Caco-2 (cell line): ENCODE data around the gene KIR2DL1. TPM values are rescaled to one million over a fixed set of nuclear protein-coding genes. Genes with fewer than 3 reads are reported as not detected.
"Not testable (repeated sequence)": the region's sequence is repeated elsewhere in the genome, so short reads cannot be mapped to it uniquely, and the experiment has no call there.

Experiments
- BruUV-seq: library from RNA; stranded (reverse); fragments of 400-500 nt; replicated peaks from 2 replicates; lab custom pipeline; 2021; lab: Mats Ljungman, UMichigan
- CTCF ChIA-PET: fragments of 300-600 bp; sonication (Branson Sonifier 250); formaldehyde crosslinking; loops from one replicate; lab custom pipeline; 2022; ENCODE audit warnings: antibody characterized with exemption; lab: Charles Lee
- POLR2A ChIA-PET: fragments of 300-600 bp; sonication (Branson Sonifier 250); formaldehyde crosslinking; loops from one replicate; lab custom pipeline; 2022; ENCODE audit warnings: antibody characterized with exemption; lab: Charles Lee
- DNase-seq, 2 experiments: peaks; one replicate each; pipeline versions ENCODE4 v3.0.0 to v3.0.0-alpha.2; 2020 to 2022
- H3K27me3 ChIP-seq: replicated peaks from 2 replicates; pipeline ENCODE4 v1.6.0; 2011; ENCODE audit warnings: low read length; ENCODE audit not compliant: control insufficient read depth, insufficient read depth
- H3K36me3 ChIP-seq: 2 replicates; pipeline ENCODE4 v1.5.1; 2011; ENCODE audit warnings: low read length; ENCODE audit not compliant: control insufficient read depth, insufficient read depth
- H3K4me1 ChIP-seq: fragments of 250-450 bp; sonication (Bioruptor Pico); 2 replicates; pipeline ENCODE4 v1.5.1; 2020; ENCODE audit warnings: mild to moderate bottlenecking
- H3K4me3 ChIP-seq: 2 replicates; pipeline ENCODE4 v1.5.1; 2011; ENCODE audit warnings: low read depth, mild to moderate bottlenecking, control low read depth, low read length
- H3K9me3 ChIP-seq: fragments of 250-450 bp; sonication (Bioruptor Pico); 2 replicates; pipeline ENCODE4 v1.5.1; 2020; ENCODE audit warnings: mild to moderate bottlenecking, moderate library complexity
- H3K27ac Mint-ChIP-seq: one replicate; pipeline ENCODE4 v1.8.0; 2022; ENCODE audit warnings: mixed read lengths; ENCODE audit not compliant: unreplicated experiment
- H3K27me3 Mint-ChIP-seq: one replicate; pipeline ENCODE4 v1.8.0; 2022; ENCODE audit warnings: mixed read lengths; ENCODE audit not compliant: insufficient read depth, unreplicated experiment
- H3K36me3 Mint-ChIP-seq: one replicate; pipeline ENCODE4 v1.8.0; 2022; ENCODE audit warnings: mild to moderate bottlenecking, mixed read lengths; ENCODE audit not compliant: insufficient read depth, unreplicated experiment
- H3K4me1 Mint-ChIP-seq: one replicate; pipeline ENCODE4 v1.8.0; 2022; ENCODE audit warnings: low read depth, mixed read lengths; ENCODE audit not compliant: unreplicated experiment
- H3K4me3 Mint-ChIP-seq: one replicate; pipeline ENCODE4 v1.8.0; 2022; ENCODE audit warnings: mild to moderate bottlenecking, moderate library complexity, mixed read lengths; ENCODE audit not compliant: unreplicated experiment
- H3K9me3 Mint-ChIP-seq: one replicate; pipeline ENCODE4 v1.8.0; 2022; ENCODE audit warnings: mixed read lengths; ENCODE audit not compliant: unreplicated experiment
- intact Hi-C: fragments of 100-400 bp; cut with micrococcal nuclease; formaldehyde crosslinking; loops from one replicate; pipeline ENCODE4 v1.10.0; 2022; ENCODE audit not compliant: unreplicated experiment
- total RNA-seq: library from RNA; stranded (reverse); gene quantifications from 2 replicates; pipeline ENCODE4 v1.2.3, GENCODE V29; 2022

The KIR2DL1 gene
- total RNA-seq, 1 experiment from 2014 or later, result not detected

GRCh38 chr19:54771018-54771960 lies 1.7 kb downstream of the KIR2DL1 start:
- CTCF ChIA-PET, H3K4me1 ChIP-seq, H3K9me3 Mint-ChIP-seq, H3K4me3 ChIP-seq, DNase-seq, H3K36me3 ChIP-seq, H3K27ac Mint-ChIP-seq, H3K4me1 Mint-ChIP-seq, intact Hi-C loops, H3K36me3 Mint-ChIP-seq, H3K27me3 ChIP-seq, H3K4me3 Mint-ChIP-seq, H3K9me3 ChIP-seq, POLR2A ChIA-PET, BruUV-seq: not testable (repeated sequence)
- peaks cover 14% of the 10 kb centered on the region for H3K27me3 Mint-ChIP-seq

DNA sequence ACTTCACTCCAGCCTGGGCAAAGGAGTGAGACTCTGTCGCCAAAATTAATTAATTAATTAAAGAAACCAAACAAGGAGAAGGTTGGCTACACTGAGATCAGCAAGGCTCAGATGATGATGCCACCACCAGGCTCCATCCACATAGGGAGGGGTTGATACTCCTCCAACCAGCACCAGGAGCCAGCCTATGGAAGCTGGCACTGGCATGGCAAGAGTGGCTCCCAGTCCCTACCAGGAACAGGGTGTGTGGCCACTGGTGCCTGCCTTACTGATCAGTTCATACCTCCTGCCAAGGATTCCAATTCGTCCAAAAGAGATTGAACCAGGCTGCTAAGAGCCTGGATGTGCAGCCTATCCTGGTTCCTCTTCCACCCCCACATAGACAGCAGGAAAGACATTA lies 3.1 kb downstream of the KIR2DL1 start:
- H3K27me3 ChIP-seq, DNase-seq, POLR2A ChIA-PET, H3K36me3 ChIP-seq, H3K36me3 Mint-ChIP-seq, CTCF ChIA-PET, H3K4me1 Mint-ChIP-seq, H3K9me3 ChIP-seq, H3K4me3 ChIP-seq, H3K4me1 ChIP-seq, H3K9me3 Mint-ChIP-seq, BruUV-seq, H3K27ac Mint-ChIP-seq, H3K4me3 Mint-ChIP-seq, intact Hi-C loops: not testable (repeated sequence)
- H3K27me3 Mint-ChIP-seq, result peaks cover 14% of the 10 kb centered on the region

DNA sequence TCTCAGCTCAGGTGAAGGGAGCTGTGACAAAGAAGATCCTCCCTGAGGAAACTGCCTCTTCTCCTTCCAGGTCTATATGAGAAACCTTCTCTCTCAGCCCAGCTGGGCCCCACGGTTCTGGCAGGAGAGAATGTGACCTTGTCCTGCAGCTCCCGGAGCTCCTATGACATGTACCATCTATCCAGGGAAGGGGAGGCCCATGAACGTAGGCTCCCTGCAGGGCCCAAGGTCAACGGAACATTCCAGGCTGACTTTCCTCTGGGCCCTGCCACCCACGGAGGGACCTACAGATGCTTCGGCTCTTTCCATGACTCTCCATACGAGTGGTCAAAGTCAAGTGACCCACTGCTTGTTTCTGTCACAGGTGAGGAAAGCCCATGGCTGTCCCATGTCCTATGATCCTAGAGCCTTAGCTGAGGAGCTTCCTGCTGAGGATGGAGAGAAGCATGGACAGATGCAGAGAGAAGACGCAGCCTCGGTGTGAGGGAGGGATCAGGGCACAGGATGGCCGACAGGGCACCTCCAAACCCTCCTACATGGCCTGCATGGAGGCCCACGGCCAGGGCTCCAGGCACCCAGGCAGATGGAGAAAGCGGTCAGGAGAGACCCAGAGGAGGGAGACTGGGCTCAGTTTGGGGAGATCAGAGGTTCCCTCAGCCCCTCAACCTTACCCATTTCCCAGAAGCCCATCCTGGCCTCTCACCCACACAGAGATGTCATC lies 5.7 kb downstream of the KIR2DL1 start:
- H3K27me3 Mint-ChIP-seq, result peaks cover 20% of the 10 kb centered on the region
- H3K36me3 Mint-ChIP-seq, intact Hi-C loops, H3K27ac Mint-ChIP-seq, H3K27me3 ChIP-seq, CTCF ChIA-PET, BruUV-seq, H3K36me3 ChIP-seq, H3K4me3 ChIP-seq, H3K4me1 ChIP-seq, H3K9me3 ChIP-seq, DNase-seq, H3K4me3 Mint-ChIP-seq, POLR2A ChIA-PET, H3K9me3 Mint-ChIP-seq, H3K4me1 Mint-ChIP-seq: not testable (repeated sequence)

- peaks cover 20% of the 10 kb centered on the region for H3K27me3 Mint-ChIP-seq
- H3K27ac Mint-ChIP-seq, H3K4me3 Mint-ChIP-seq, H3K4me1 Mint-ChIP-seq, DNase-seq, CTCF ChIA-PET, H3K27me3 ChIP-seq, BruUV-seq, H3K36me3 Mint-ChIP-seq, H3K9me3 ChIP-seq, H3K9me3 Mint-ChIP-seq, H3K4me1 ChIP-seq, H3K4me3 ChIP-seq, intact Hi-C loops, POLR2A ChIA-PET, H3K36me3 ChIP-seq: not testable (repeated sequence)
Observed at GRCh38 chr19:54775830-54776229, 6.2 kb downstream of the KIR2DL1 start.

DNA sequence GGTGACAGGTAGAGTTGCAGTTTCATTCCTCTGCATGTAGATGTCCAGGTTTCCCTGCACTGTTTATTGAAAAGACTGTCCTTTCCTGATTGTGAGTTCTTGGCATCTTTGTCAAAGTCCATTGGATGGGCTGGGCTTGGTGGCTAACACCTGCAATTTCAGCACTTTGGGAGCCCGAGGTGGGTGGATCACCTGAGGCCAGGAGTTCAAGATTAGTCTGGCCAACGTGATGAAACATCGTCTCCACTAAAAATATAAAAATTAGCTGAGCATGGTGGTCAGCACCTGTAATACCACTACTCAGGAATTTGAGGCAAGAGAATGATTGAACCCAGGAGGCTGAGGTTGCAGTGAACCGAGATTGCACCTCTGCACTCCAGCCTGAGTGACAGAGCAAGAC lies 8.3 kb downstream of the KIR2DL1 start:
- H3K27me3 ChIP-seq, H3K4me1 ChIP-seq, H3K4me1 Mint-ChIP-seq, H3K4me3 ChIP-seq, intact Hi-C loops, H3K9me3 ChIP-seq, DNase-seq, BruUV-seq, H3K9me3 Mint-ChIP-seq, H3K4me3 Mint-ChIP-seq, CTCF ChIA-PET, POLR2A ChIA-PET, H3K36me3 Mint-ChIP-seq, H3K27ac Mint-ChIP-seq, H3K36me3 ChIP-seq: not testable (repeated sequence)
- H3K27me3 Mint-ChIP-seq, result peaks cover 22% of the 10 kb centered on the region

GRCh38 chr19:54778896-54779295 lies 9.3 kb downstream of the KIR2DL1 start:
- H3K27me3 ChIP-seq, POLR2A ChIA-PET, H3K27ac Mint-ChIP-seq, H3K9me3 Mint-ChIP-seq, H3K9me3 ChIP-seq, H3K4me1 Mint-ChIP-seq, DNase-seq, BruUV-seq, H3K36me3 Mint-ChIP-seq, intact Hi-C loops, H3K4me1 ChIP-seq, CTCF ChIA-PET, H3K4me3 Mint-ChIP-seq, H3K36me3 ChIP-seq, H3K4me3 ChIP-seq: not testable (repeated sequence)
- peaks cover 17% of the 10 kb centered on the region for H3K27me3 Mint-ChIP-seq
